Cardiac muscle cell (in vitro differentiated cells and primary cell): ENCODE data around the gene PSMD1. TPM values are rescaled to one million over a fixed set of nuclear protein-coding genes. Genes with fewer than 3 reads are reported as not detected.

Source experiments
- DNase-seq, 2 donors: peaks; one replicate each; pipeline versions ENCODE4 v3.0.0 to v3.0.0-alpha.2; 2010 to 2017; ENCODE audit warnings: low read depth in 1 of 2, low spot score in 1 of 2
- H3K27ac ChIP-seq: fragments of 200-600 bp; sonication (generic); 2 replicates; pipeline ENCODE4 v1.5.1; 2016
- H3K27me3 ChIP-seq: fragments of 200-600 bp; sonication (generic); 2 replicates; pipeline ENCODE4 v1.6.0; 2016; ENCODE audit warnings: control low read depth
- H3K36me3 ChIP-seq: fragments of 200-600 bp; sonication (generic); 2 replicates; pipeline ENCODE4 v1.5.1; 2016; ENCODE audit warnings: control low read depth
- H3K4me1 ChIP-seq: fragments of 200-600 bp; sonication (generic); 2 replicates; pipeline ENCODE4 v1.8.1; 2017; ENCODE audit warnings: low read depth, mild to moderate bottlenecking, mixed run types
- H3K4me3 ChIP-seq: fragments of 200-600 bp; sonication (generic); 2 replicates; pipeline ENCODE4 v1.5.1; 2016; ENCODE audit warnings: mild to moderate bottlenecking
- H3K9me3 ChIP-seq: fragments of 200-600 bp; sonication (generic); 2 replicates; pipeline ENCODE4 v1.5.1; 2017; ENCODE audit warnings: low read depth, mild to moderate bottlenecking, control low read depth
- CTCF ChIP-seq: IDR thresholded peaks from 2 replicates; pipeline ENCODE4 v1.5.1; 2012; ENCODE audit warnings: low read depth, mild to moderate bottlenecking, low read length
- polyA plus RNA-seq: library from polyadenylated mRNA; unstranded; fragments of >200 nt; fragmentation: Nextera tagmentation; extraction: Ambion mirVana; gene quantifications from 2 replicates; pipeline ENCODE4 v1.2.1, GENCODE V29; 2016
- total RNA-seq: library from RNA; depleted of rRNA; stranded (reverse); fragments of >200 nt; gene quantifications from 2 replicates; pipeline ENCODE4 v1.2.3, GENCODE V29; 2016

Gene PSMD1
- total and polyA plus RNA-seq, 2 experiments from 2014 or later: 122 to 133 TPM

GRCh38 chr2:231167745-231168459, 111.2 kb downstream of the PSMD1 start:
- no peaks in the 10 kb centered on the region for H3K9me3 ChIP-seq
- no peak overlapping the region for H3K27ac ChIP-seq

GRCh38 chr2:231168460-231169139, 111.9 kb downstream of the PSMD1 start:
- H3K27ac ChIP-seq: peak overlapping the region; percentile 39
- H3K4me3 ChIP-seq: no peak overlapping the region
- no peak for TF ChIP-seq CTCF
- no peaks in the 10 kb centered on the region for H3K4me1 ChIP-seq
- H3K9me3 ChIP-seq: no peaks in the 10 kb centered on the region
- H3K36me3 ChIP-seq: peaks cover 47% of the 10 kb centered on the region
- peak in 1 of 2 donors; percentile 35 for DNase-seq
- no peaks in the 10 kb centered on the region for H3K27me3 ChIP-seq

More at GRCh38 chr2:231167745-231168459, 111.2 kb downstream of the PSMD1 start:
- H3K27me3 ChIP-seq: no peaks in the 10 kb centered on the region
- H3K4me3 ChIP-seq: no peak overlapping the region
- peak in 1 of 2 donors; percentile 57 for DNase-seq
- H3K36me3 ChIP-seq: peaks cover 49% of the 10 kb centered on the region
- no peak for TF ChIP-seq CTCF
- H3K4me1 ChIP-seq: no peaks in the 10 kb centered on the region

- Histone ChIP-seq H3K9me3 (no peaks in the 10 kb centered on the region), H3K27ac (no peak overlapping the region), H3K4me3 (no peak overlapping the region), H3K27me3 (no peaks in the 10 kb centered on the region), H3K36me3 (peaks cover 45% of the 10 kb centered on the region), H3K4me1 (no peaks in the 10 kb centered on the region)
- DNase-seq: no peak
- no peak for TF ChIP-seq CTCF
These were observed 112.8 kb downstream of the PSMD1 start for GRCh38 chr2:231169488-231169887.

GRCh38 chr2:231170055-231170454, 113.4 kb downstream of the PSMD1 start:
- Histone ChIP-seq H3K36me3 (peaks cover 45% of the 10 kb centered on the region), H3K4me3 (no peak overlapping the region), H3K27me3 (no peaks in the 10 kb centered on the region), H3K9me3 (no peaks in the 10 kb centered on the region), H3K4me1 (no peaks in the 10 kb centered on the region), H3K27ac (no peak overlapping the region)
- DNase-seq: peak in 1 of 2 donors; percentile 14
- no peak for TF ChIP-seq CTCF

GRCh38 chr2:231172025-231172424, 115.4 kb downstream of the PSMD1 start:
- peak in 1 of 2 donors; percentile 85 for DNase-seq
- Histone ChIP-seq H3K27ac (no peak overlapping the region), H3K9me3 (no peaks in the 10 kb centered on the region), H3K4me1 (peaks cover 2% of the 10 kb centered on the region), H3K4me3 (no peak overlapping the region), H3K27me3 (no peaks in the 10 kb centered on the region), H3K36me3 (peaks cover 33% of the 10 kb centered on the region)
- no peak for TF ChIP-seq CTCF
